GM20000 (cell line): ENCODE data around the gene RNF31.
"Not testable (repeated sequence)": the region's sequence is repeated elsewhere in the genome, so short reads cannot be mapped to it uniquely, and the experiment has no call there.

Experiments used
- DNase-seq: peaks from one replicate; pipeline ENCODE4 v3.0.0; 2012; ENCODE audit warnings: low spot score
- CTCF ChIP-seq: IDR thresholded peaks from 2 replicates; pipeline ENCODE4 v1.5.1; 2012; ENCODE audit warnings: mild to moderate bottlenecking, control low read depth; ENCODE audit errors: extremely low read depth, missing control alignments

Gene RNF31

GRCh38 chr14:24103451-24103850, 43.8 kb upstream of the RNF31 start:
- TF ChIP-seq CTCF, result no peak
- DNase-seq, result no peak

GRCh38 chr14:24105609-24106239, 41.6 kb upstream of the RNF31 start:
- DNase-seq, result not testable (repeated sequence)

GRCh38 chr14:24106672-24107271, 40.5 kb upstream of the RNF31 start:
- no peak for DNase-seq
- no peak for TF ChIP-seq CTCF

- no peak for DNase-seq
- no peak for TF ChIP-seq CTCF
Observed at GRCh38 chr14:24108336-24108874, 38.9 kb upstream of the RNF31 start.

GRCh38 chr14:24110060-24110459, 37.2 kb upstream of the RNF31 start:
- DNase-seq, result no peak
- TF ChIP-seq CTCF, result no peak

GRCh38 chr14:24110523-24110922, 36.8 kb upstream of the RNF31 start:
- TF ChIP-seq CTCF, result no peak
- DNase-seq, result no peak

- no peak for DNase-seq
- no peak for TF ChIP-seq CTCF
Observed at GRCh38 chr14:24113379-24113800, 33.9 kb upstream of the RNF31 start.

GRCh38 chr14:24113801-24114531, 33.3 kb upstream of the RNF31 start:
- no peak for TF ChIP-seq CTCF
- DNase-seq, result peak; percentile 79
